GM23338 (cell line): ENCODE data around the gene RIOX2. TPM values are rescaled to one million over a fixed set of nuclear protein-coding genes. Genes with fewer than 3 reads are reported as not detected.

Source experiments
- ATAC-seq: fragments of 200-7000 bp; cut with Tn5 transposase; 3 replicates; pipeline ENCODE4 v1.9.1; 2020
- DNase-seq: peaks from one replicate; pipeline ENCODE4 v3.0.0-alpha.2; 2015; ENCODE audit warnings: low spot score
- H2AFZ ChIP-seq: fragments of 200-600 bp; sonication (generic); 2 replicates; pipeline ENCODE4 v1.8.0; 2016; ENCODE audit warnings: antibody characterized with exemption, mild to moderate bottlenecking, moderate library complexity
- H3F3A ChIP-seq: fragments of 200-600 bp; sonication (generic); replicated peaks from 2 replicates; pipeline ENCODE4 v1.8.0; 2017; ENCODE audit warnings: antibody characterized with exemption, mixed run types, low read depth
- H3K27ac ChIP-seq: fragments of 200-600 bp; sonication (generic); 2 replicates; pipeline ENCODE4 v1.6.1; 2016; ENCODE audit warnings: low read depth
- H3K27me3 ChIP-seq: fragments of 200-600 bp; sonication (generic); 2 replicates; pipeline ENCODE4 v1.8.0; 2016; ENCODE audit warnings: mild to moderate bottlenecking, mixed run types, moderate library complexity; ENCODE audit not compliant: insufficient read depth
- H3K36me3 ChIP-seq: fragments of 200-600 bp; sonication (generic); 2 replicates; pipeline ENCODE4 v1.8.0; 2016; ENCODE audit warnings: mild to moderate bottlenecking; ENCODE audit not compliant: insufficient read depth
- H3K4me1 ChIP-seq: fragments of 200-600 bp; sonication (generic); 2 replicates; pipeline ENCODE4 v1.8.0; 2016; ENCODE audit warnings: mild to moderate bottlenecking, moderate library complexity; ENCODE audit not compliant: insufficient read depth
- H3K4me2 ChIP-seq: fragments of 200-600 bp; sonication (generic); 2 replicates; pipeline ENCODE4 v1.7.1; 2017; ENCODE audit warnings: mixed run types
- H3K4me3 ChIP-seq: fragments of 200-600 bp; sonication (generic); 2 replicates; pipeline ENCODE4 v1.6.1; 2016; ENCODE audit warnings: mixed run types
- H3K79me2 ChIP-seq: fragments of 200-600 bp; sonication (generic); replicated peaks from 2 replicates; pipeline ENCODE4 v1.8.0; 2017; ENCODE audit warnings: mild to moderate bottlenecking; ENCODE audit not compliant: insufficient read depth
- H3K9me2 ChIP-seq: fragments of 200-600 bp; sonication (generic); 2 replicates; pipeline ENCODE4 v1.8.0; 2017; ENCODE audit not compliant: insufficient read depth
- H4K20me1 ChIP-seq: fragments of 200-600 bp; sonication (generic); replicated peaks from 2 replicates; pipeline ENCODE4 v1.8.0; 2017; ENCODE audit warnings: mild to moderate bottlenecking; ENCODE audit not compliant: insufficient read depth
- H3K27ac Mint-ChIP-seq: 2 replicates; pipeline ENCODE4 v1.8.0; 2020; ENCODE audit warnings: inconsistent platforms, mild to moderate bottlenecking, moderate library complexity, mixed read lengths
- H3K27me3 Mint-ChIP-seq: 3 replicates; pipeline ENCODE4 v1.8.0; 2022; ENCODE audit warnings: low read depth, mild to moderate bottlenecking, moderate library complexity, mixed read lengths, inconsistent platforms; ENCODE audit not compliant: insufficient read depth, poor library complexity
- H3K36me3 Mint-ChIP-seq: 3 replicates; pipeline ENCODE4 v1.8.0; 2021; ENCODE audit warnings: low read depth, mild to moderate bottlenecking, inconsistent platforms, moderate library complexity, mixed read lengths
- H3K4me1 Mint-ChIP-seq: 3 replicates; pipeline ENCODE4 v1.8.0; 2020; ENCODE audit warnings: mild to moderate bottlenecking, inconsistent platforms, mixed read lengths
- H3K4me3 Mint-ChIP-seq: 3 replicates; pipeline ENCODE4 v1.8.0; 2021; ENCODE audit warnings: moderate library complexity, mild to moderate bottlenecking, inconsistent platforms, mixed read lengths
- H3K9me3 Mint-ChIP-seq: 3 replicates; pipeline ENCODE4 v1.8.0; 2020; ENCODE audit warnings: moderate library complexity, mild to moderate bottlenecking, inconsistent platforms, mixed read lengths
- CREB1 ChIP-seq: fragments of 250-450 bp; sonication (Bioruptor Pico); IDR thresholded peaks from 2 replicates; pipeline ENCODE4 v1.5.0; 2020; ENCODE audit warnings: low read depth, mild to moderate bottlenecking, moderate library complexity
- CTCF ChIP-seq, 2 experiments: fragments of 200-600 bp in 1 of 2; sonication (generic) in 1 of 2; conservative IDR thresholded peaks; 2 replicates each; pipeline versions ENCODE4 v1.5.1 to v1.6.1; 2016 to 2017; ENCODE audit warnings: antibody characterized with exemption in 2 of 2, low read depth in 2 of 2, mild to moderate bottlenecking in 2 of 2, moderate library complexity in 1 of 2
- ETS1 ChIP-seq: IDR thresholded peaks from 2 replicates; pipeline ENCODE4 v1.6.1; 2016; ENCODE audit warnings: antibody characterized with exemption
- EZH2 ChIP-seq: fragments of 200-600 bp; sonication (generic); IDR thresholded peaks from one replicate; pipeline ENCODE4 v1.8.0; 2017; ENCODE audit warnings: antibody characterized with exemption, mild to moderate bottlenecking, low read depth; ENCODE audit not compliant: unreplicated experiment
- EZH2phosphoT487 ChIP-seq: fragments of 200-600 bp; sonication (generic); IDR thresholded peaks from one replicate; pipeline ENCODE4 v1.8.1; 2018; ENCODE audit warnings: antibody characterized with exemption; ENCODE audit not compliant: unreplicated experiment
- JUNB ChIP-seq: IDR thresholded peaks from one replicate; pipeline ENCODE4 v1.6.1; 2016; ENCODE audit warnings: antibody characterized with exemption; ENCODE audit not compliant: unreplicated experiment
- NANOG ChIP-seq: IDR thresholded peaks from 2 replicates; pipeline ENCODE4 v1.6.1; 2016; ENCODE audit warnings: antibody characterized with exemption, borderline replicate concordance
- POLR2AphosphoS5 ChIP-seq: IDR thresholded peaks from 2 replicates; pipeline ENCODE4 v1.6.1; 2016; ENCODE audit warnings: antibody characterized with exemption, low read depth
- STAT1 ChIP-seq: IDR thresholded peaks from one replicate; pipeline ENCODE4 v1.6.1; 2016; ENCODE audit warnings: antibody characterized with exemption; ENCODE audit not compliant: unreplicated experiment
- ZNF114 ChIP-seq: fragments of 250-450 bp; sonication (Bioruptor Pico); IDR thresholded peaks from 2 replicates; pipeline ENCODE4 v1.5.0; 2020; ENCODE audit warnings: mild to moderate bottlenecking, moderate library complexity
- ZNF331 ChIP-seq: fragments of 250-450 bp; sonication (Bioruptor Pico); IDR thresholded peaks from 2 replicates; pipeline ENCODE4 v1.5.0; 2020; ENCODE audit warnings: low read depth, mild to moderate bottlenecking, moderate library complexity
- ZNF462 ChIP-seq: fragments of 250-450 bp; sonication (Bioruptor Pico); IDR thresholded peaks from 2 replicates; pipeline ENCODE4 v1.5.0; 2020; ENCODE audit warnings: mild to moderate bottlenecking, moderate library complexity
- polyA plus RNA-seq: library from polyadenylated mRNA; unstranded; fragments of >200 nt; fragmentation: Nextera tagmentation; extraction: Ambion mirVana; gene quantifications from 2 replicates; pipeline ENCODE4 v1.2.1, GENCODE V29; 2016
- total RNA-seq: library from RNA; depleted of rRNA; stranded (reverse); fragments of >200 nt; shearing (Covaris generic); gene quantifications from 2 replicates; pipeline ENCODE4 v1.2.3, GENCODE V29; 2014

RIOX2 gene
- total and polyA plus RNA-seq, 2 experiments from 2014 or later: 9.0 to 10.7 TPM

GRCh38 chr3:97972976-97973375, 745 bp upstream of the RIOX2 start:
- Histone ChIP-seq H3K9me2 (0 out of 2 replicates have a peak, but pooled peaks cover 3% of the 10 kb centered on the region), H3K4me3 (peak overlapping the region; percentile 63), H3K4me2 (peak overlapping the region; percentile 80), H4K20me1 (no peaks in the 10 kb centered on the region; the same call in 1 of the 2 replicates), H3K4me1 (peaks cover under 1% of the 10 kb centered on the region; the same call in 1 of the 2 replicates), H3K79me2 (peaks cover 4% of the 10 kb centered on the region; the same call in 1 of the 2 replicates), H2AFZ (peak overlapping the region; percentile 54; the same call in 1 of the 2 replicates), H3K36me3 (no peaks in the 10 kb centered on the region), H3K27ac (no peak overlapping the region), H3F3A (no peaks in the 10 kb centered on the region), H3K27me3 (peaks cover 14% of the 10 kb centered on the region)
- Mint-ChIP-seq H3K27ac (no peak overlapping the region), H3K4me3 (peak overlapping the region; percentile 63), H3K9me3 (no peaks in the 10 kb centered on the region), H3K36me3 (no peaks in the 10 kb centered on the region), H3K4me1 (peaks cover 30% of the 10 kb centered on the region), H3K27me3 (peaks cover 18% of the 10 kb centered on the region)
- DNase-seq (no peak), ATAC-seq (no peak)
- no peak for TF ChIP-seq NANOG
- no peak for TF ChIP-seq EZH2phosphoT487
- no peak for TF ChIP-seq ZNF462 (CRISPR knock-in tag)

- DNase-seq (no peak), ATAC-seq (no peak)
- Mint-ChIP-seq H3K27me3 (peaks cover 18% of the 10 kb centered on the region), H3K36me3 (0 out of 3 replicates have a peak, but pooled peaks cover 3% of the 10 kb centered on the region), H3K9me3 (no peaks in the 10 kb centered on the region), H3K4me3 (peak overlapping the region; percentile 86), H3K27ac (no peak overlapping the region), H3K4me1 (peaks cover 29% of the 10 kb centered on the region)
- Histone ChIP-seq H3K27me3 (peaks cover 14% of the 10 kb centered on the region), H2AFZ (peak overlapping the region; percentile 80), H3K36me3 (no peaks in the 10 kb centered on the region), H4K20me1 (no peaks in the 10 kb centered on the region; the same call in 1 of the 2 replicates), H3K9me2 (0 out of 2 replicates have a peak, but pooled peaks cover 3% of the 10 kb centered on the region), H3K4me1 (no peaks in the 10 kb centered on the region; the same call in 1 of the 2 replicates), H3K4me3 (peak overlapping the region; percentile 63), H3K4me2 (peak overlapping the region; percentile 80; the same call in 1 of the 2 replicates), H3F3A (no peaks in the 10 kb centered on the region), H3K27ac (no peak overlapping the region), H3K79me2 (peaks cover 4% of the 10 kb centered on the region; the same call in 1 of the 2 replicates)
- TF ChIP-seq STAT1 (no peak), CTCF (conservative IDR thresholded peaks at IDR 0.05; ENCODE audit: low read depth in 2 of 2) (no peak), ZNF114 (CRISPR knock-in tag) (no peak), ZNF331 (CRISPR knock-in tag) (no peak), ETS1 (no peak), JUNB (no peak), NANOG (no peak), EZH2 (no peak), POLR2AphosphoS5 (no peak), CREB1 (no peak), EZH2phosphoT487 (no peak)
Observed at GRCh38 chr3:97970956-97971620, 1.1 kb downstream of the RIOX2 start.
